Measurements from ENCODE around the gene LMNTD2.

DNA sequence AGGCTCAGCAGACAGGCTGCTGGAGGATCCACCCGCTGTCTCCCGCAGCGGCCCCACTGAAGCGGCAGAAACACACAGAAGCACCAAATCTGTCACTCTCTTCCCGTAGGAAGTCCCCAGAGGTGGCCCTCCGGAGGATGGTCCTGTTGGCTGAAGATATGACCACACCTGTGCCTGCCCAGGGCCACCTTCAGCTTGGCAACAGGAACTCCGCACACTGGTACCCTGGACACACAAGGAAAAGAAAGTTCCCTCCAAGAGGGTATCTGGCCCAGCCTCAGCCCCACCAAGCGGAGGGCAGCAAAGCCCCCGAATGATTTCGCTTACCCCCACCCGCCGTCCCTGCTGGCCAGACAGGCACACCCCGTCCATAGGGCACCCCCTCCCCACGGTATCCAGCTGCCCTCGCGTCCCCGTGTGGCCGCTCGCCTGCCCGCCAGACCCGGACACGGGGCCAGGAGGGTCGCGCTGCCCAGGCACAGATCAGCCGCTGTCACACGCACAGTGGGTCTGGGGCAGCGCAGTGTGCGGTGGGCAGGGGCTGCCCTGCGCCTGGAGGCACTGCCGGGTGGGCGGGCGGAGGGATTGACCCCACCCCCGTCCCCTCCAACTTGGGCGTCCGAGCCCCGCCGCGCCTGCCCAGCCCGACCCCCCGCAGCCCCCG is 7.2 kb upstream of the LMNTD2 start:
- TF ChIP-seq, protein P1, sequence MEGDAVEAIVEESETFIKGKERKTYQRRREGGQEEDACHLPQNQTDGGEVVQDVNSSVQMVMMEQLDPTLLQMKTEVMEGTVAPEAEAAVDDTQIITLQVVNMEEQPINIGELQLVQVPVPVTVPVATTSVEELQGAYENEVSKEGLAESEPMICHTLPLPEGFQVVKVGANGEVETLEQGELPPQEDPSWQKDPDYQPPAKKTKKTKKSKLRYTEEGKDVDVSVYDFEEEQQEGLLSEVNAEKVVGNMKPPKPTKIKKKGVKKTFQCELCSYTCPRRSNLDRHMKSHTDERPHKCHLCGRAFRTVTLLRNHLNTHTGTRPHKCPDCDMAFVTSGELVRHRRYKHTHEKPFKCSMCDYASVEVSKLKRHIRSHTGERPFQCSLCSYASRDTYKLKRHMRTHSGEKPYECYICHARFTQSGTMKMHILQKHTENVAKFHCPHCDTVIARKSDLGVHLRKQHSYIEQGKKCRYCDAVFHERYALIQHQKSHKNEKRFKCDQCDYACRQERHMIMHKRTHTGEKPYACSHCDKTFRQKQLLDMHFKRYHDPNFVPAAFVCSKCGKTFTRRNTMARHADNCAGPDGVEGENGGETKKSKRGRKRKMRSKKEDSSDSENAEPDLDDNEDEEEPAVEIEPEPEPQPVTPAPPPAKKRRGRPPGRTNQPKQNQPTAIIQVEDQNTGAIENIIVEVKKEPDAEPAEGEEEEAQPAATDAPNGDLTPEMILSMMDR (IDR thresholded peaks at IDR 0.05 in 8 of 11, conservative IDR thresholded peaks at IDR 0.05 in 3 of 11), result no peak
- TF ChIP-seq POLR2AphosphoS5 (IDR thresholded peaks at IDR 0.05), result no peak
- no peak for TF ChIP-seq POLR2A (IDR thresholded peaks at IDR 0.05)

Data from spleen (tissue), 7 donors.